ENCODE data around the gene G3BP2.

Gene G3BP2

GRCh38 chr4:75637827-75638226 lies 35.4 kb downstream of the G3BP2 start:
- Mint-ChIP-seq H3K4me3 (no peak overlapping the region), H3K27me3 (no peaks in the 10 kb centered on the region), H3K4me1 (ENCODE audit: low read depth) (peaks cover 10% of the 10 kb centered on the region), H3K36me3 (ENCODE audit: low read depth) (peaks cover 26% of the 10 kb centered on the region), H3K9me3 (no peaks in the 10 kb centered on the region), H3K27ac (no peak overlapping the region)

- H3K9me3 Mint-ChIP-seq: no peaks in the 10 kb centered on the region
- H3K36me3 Mint-ChIP-seq (ENCODE audit: low read depth): peaks cover 21% of the 10 kb centered on the region
- no peak overlapping the region for H3K4me3 Mint-ChIP-seq
- H3K27ac Mint-ChIP-seq: no peak overlapping the region
- peaks cover 7% of the 10 kb centered on the region for H3K4me1 Mint-ChIP-seq (ENCODE audit: low read depth)
- H3K27me3 Mint-ChIP-seq: no peaks in the 10 kb centered on the region
These were observed 36.0 kb downstream of the G3BP2 start for GRCh38 chr4:75637176-75637575.

GRCh38 chr4:75634951-75635350 lies 38.3 kb downstream of the G3BP2 start:
- Mint-ChIP-seq H3K4me3 (no peak overlapping the region), H3K36me3 (ENCODE audit: low read depth) (peaks cover 5% of the 10 kb centered on the region), H3K27ac (no peak overlapping the region), H3K9me3 (no peaks in the 10 kb centered on the region), H3K4me1 (ENCODE audit: low read depth) (peaks cover 15% of the 10 kb centered on the region), H3K27me3 (no peaks in the 10 kb centered on the region)

- H3K4me1 Mint-ChIP-seq (ENCODE audit: low read depth): peaks cover 11% of the 10 kb centered on the region
- no peak overlapping the region for H3K4me3 Mint-ChIP-seq
- H3K27me3 Mint-ChIP-seq: no peaks in the 10 kb centered on the region
- H3K27ac Mint-ChIP-seq: no peak overlapping the region
- no peaks in the 10 kb centered on the region for H3K36me3 Mint-ChIP-seq (ENCODE audit: low read depth)
- no peaks in the 10 kb centered on the region for H3K9me3 Mint-ChIP-seq
These were observed 38.9 kb downstream of the G3BP2 start for GRCh38 chr4:75634281-75634680.

- Mint-ChIP-seq H3K9me3 (no peaks in the 10 kb centered on the region), H3K4me3 (no peak overlapping the region), H3K36me3 (ENCODE audit: low read depth) (no peaks in the 10 kb centered on the region), H3K27me3 (no peaks in the 10 kb centered on the region), H3K4me1 (ENCODE audit: low read depth) (peaks cover 11% of the 10 kb centered on the region), H3K27ac (no peak overlapping the region)
These were observed 39.4 kb downstream of the G3BP2 start for GRCh38 chr4:75633846-75634245.

- Mint-ChIP-seq H3K27me3 (no peaks in the 10 kb centered on the region), H3K27ac (no peak overlapping the region), H3K36me3 (ENCODE audit: low read depth) (no peaks in the 10 kb centered on the region), H3K4me1 (ENCODE audit: low read depth) (peaks cover 11% of the 10 kb centered on the region), H3K4me3 (peak overlapping the region; percentile 83), H3K9me3 (no peaks in the 10 kb centered on the region)
These were observed 42.3 kb downstream of the G3BP2 start for GRCh38 chr4:75630937-75631329.

- peak within 1 kb of the TSS; percentile 42 for H3K27ac Mint-ChIP-seq
- no peaks in the 10 kb centered on the region for H3K36me3 Mint-ChIP-seq (ENCODE audit: low read depth)
- no peaks in the 10 kb centered on the region for H3K27me3 Mint-ChIP-seq
- H3K4me3 Mint-ChIP-seq: peak within 1 kb of the TSS; percentile 83
- peaks cover 11% of the 10 kb centered on the region for H3K4me1 Mint-ChIP-seq (ENCODE audit: low read depth)
- no peaks in the 10 kb centered on the region for H3K9me3 Mint-ChIP-seq
These were observed 42.9 kb downstream of the G3BP2 start, which contains the start of gene CDKL2 for GRCh38 chr4:75630174-75630936. Gene CDKL2, minus strand, starts transcription at chr4:75630528. Its CDS starts 4,540 bp downstream, at chr4:75625988.

GRCh38 chr4:75629239-75629638 lies 44.0 kb downstream of the G3BP2 start:
- H3K27ac Mint-ChIP-seq: no peak overlapping the region
- H3K9me3 Mint-ChIP-seq: no peaks in the 10 kb centered on the region
- no peak overlapping the region for H3K4me3 Mint-ChIP-seq
- no peaks in the 10 kb centered on the region for H3K36me3 Mint-ChIP-seq (ENCODE audit: low read depth)
- no peaks in the 10 kb centered on the region for H3K27me3 Mint-ChIP-seq
- peaks cover 11% of the 10 kb centered on the region for H3K4me1 Mint-ChIP-seq (ENCODE audit: low read depth)

- Mint-ChIP-seq H3K36me3 (ENCODE audit: low read depth) (no peaks in the 10 kb centered on the region), H3K4me3 (no peak overlapping the region), H3K27ac (no peak overlapping the region), H3K4me1 (ENCODE audit: low read depth) (no peaks in the 10 kb centered on the region), H3K27me3 (no peaks in the 10 kb centered on the region), H3K9me3 (no peaks in the 10 kb centered on the region)
These were observed 50.2 kb downstream of the G3BP2 start for GRCh38 chr4:75623026-75623425.

GRCh38 chr4:75621715-75622114 lies 51.5 kb downstream of the G3BP2 start:
- H3K4me3 Mint-ChIP-seq: no peak overlapping the region
- no peaks in the 10 kb centered on the region for H3K9me3 Mint-ChIP-seq

GRCh38 chr4:75612306-75612705 lies 60.9 kb downstream of the G3BP2 start:
- H3K27ac Mint-ChIP-seq: no peak overlapping the region
- no peaks in the 10 kb centered on the region for H3K9me3 Mint-ChIP-seq
- H3K27me3 Mint-ChIP-seq: no peaks in the 10 kb centered on the region
- H3K36me3 Mint-ChIP-seq (ENCODE audit: low read depth): no peaks in the 10 kb centered on the region
- H3K4me1 Mint-ChIP-seq (ENCODE audit: low read depth): no peaks in the 10 kb centered on the region
- H3K4me3 Mint-ChIP-seq: no peak overlapping the region

More at GRCh38 chr4:75621715-75622114, 51.5 kb downstream of the G3BP2 start:
- Mint-ChIP-seq H3K36me3 (ENCODE audit: low read depth) (no peaks in the 10 kb centered on the region), H3K27me3 (no peaks in the 10 kb centered on the region), H3K4me1 (ENCODE audit: low read depth) (no peaks in the 10 kb centered on the region), H3K27ac (no peak overlapping the region)

GRCh38 chr4:75605928-75606327 lies 67.3 kb downstream of the G3BP2 start:
- H3K27me3 Mint-ChIP-seq: no peaks in the 10 kb centered on the region
- H3K36me3 Mint-ChIP-seq (ENCODE audit: low read depth): no peaks in the 10 kb centered on the region
- H3K4me3 Mint-ChIP-seq: no peak overlapping the region
- H3K4me1 Mint-ChIP-seq (ENCODE audit: low read depth): no peaks in the 10 kb centered on the region
- no peak overlapping the region for H3K27ac Mint-ChIP-seq
- no peaks in the 10 kb centered on the region for H3K9me3 Mint-ChIP-seq

GRCh38 chr4:75599647-75600046 lies 73.6 kb downstream of the G3BP2 start:
- no peak overlapping the region for H3K27ac Mint-ChIP-seq
- H3K4me1 Mint-ChIP-seq (ENCODE audit: low read depth): no peaks in the 10 kb centered on the region
- no peaks in the 10 kb centered on the region for H3K9me3 Mint-ChIP-seq
- H3K27me3 Mint-ChIP-seq: no peaks in the 10 kb centered on the region
- H3K4me3 Mint-ChIP-seq: no peak overlapping the region
- no peaks in the 10 kb centered on the region for H3K36me3 Mint-ChIP-seq (ENCODE audit: low read depth)

GRCh38 chr4:75598390-75598789 lies 74.8 kb downstream of the G3BP2 start:
- Mint-ChIP-seq H3K27ac (no peak overlapping the region), H3K9me3 (no peaks in the 10 kb centered on the region), H3K36me3 (ENCODE audit: low read depth) (no peaks in the 10 kb centered on the region), H3K4me3 (no peak overlapping the region), H3K27me3 (no peaks in the 10 kb centered on the region), H3K4me1 (ENCODE audit: low read depth) (no peaks in the 10 kb centered on the region)

- H3K9me3 Mint-ChIP-seq: no peaks in the 10 kb centered on the region
- no peak overlapping the region for H3K27ac Mint-ChIP-seq
- H3K4me1 Mint-ChIP-seq (ENCODE audit: low read depth): no peaks in the 10 kb centered on the region
These were observed 77.2 kb downstream of the G3BP2 start for GRCh38 chr4:75596061-75596460.

GRCh38 chr4:75593393-75593792 lies 79.8 kb downstream of the G3BP2 start:
- Mint-ChIP-seq H3K4me3 (no peak overlapping the region), H3K27me3 (no peaks in the 10 kb centered on the region), H3K27ac (no peak overlapping the region), H3K36me3 (ENCODE audit: low read depth) (no peaks in the 10 kb centered on the region), H3K4me1 (ENCODE audit: low read depth) (no peaks in the 10 kb centered on the region), H3K9me3 (no peaks in the 10 kb centered on the region)

More at GRCh38 chr4:75596061-75596460, 77.2 kb downstream of the G3BP2 start:
- Mint-ChIP-seq H3K4me3 (no peak overlapping the region), H3K36me3 (ENCODE audit: low read depth) (no peaks in the 10 kb centered on the region), H3K27me3 (no peaks in the 10 kb centered on the region)
